GM19372 (cell line): ENCODE results near the gene SOX11.
"Not testable (repeated sequence)": the region's sequence is repeated elsewhere in the genome, so short reads cannot be mapped to it uniquely, and the experiment has no call there.

ENCODE experiments used
- ATAC-seq: cut with Tn5 transposase; IDR thresholded peaks from one replicate; pipeline ENCODE4 v1.9.1; 2021; ENCODE audit warnings: mild to moderate bottlenecking, low read depth, moderate library complexity; ENCODE audit not compliant: unreplicated experiment

Gene SOX11

DNA sequence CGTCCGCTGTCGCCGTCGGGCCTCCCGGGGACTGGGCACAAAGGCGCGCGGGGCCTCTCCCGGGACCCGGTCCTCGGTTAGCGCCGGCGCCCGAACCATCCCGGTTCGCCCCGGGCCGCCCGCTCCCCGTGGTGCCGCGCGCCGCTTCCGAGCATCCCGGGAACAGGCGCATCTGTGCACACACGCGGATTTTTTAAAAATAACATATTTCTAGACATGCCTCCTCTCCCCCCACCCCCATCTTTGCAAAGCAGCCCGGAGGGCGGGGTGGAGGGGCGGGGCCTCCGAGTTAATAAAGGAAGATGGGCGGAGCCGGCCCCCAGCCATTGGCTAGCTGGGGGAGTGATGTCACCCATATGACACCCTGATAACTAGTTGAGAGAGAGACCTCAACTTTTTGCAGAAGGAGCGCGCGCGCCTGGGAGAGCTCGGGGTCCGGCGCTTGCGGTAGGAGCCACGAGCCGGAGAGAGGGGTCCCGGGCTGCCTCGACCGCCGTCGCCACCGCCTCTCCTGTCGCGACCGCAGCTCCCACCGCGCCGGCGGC lies at the start of gene SOX11:
Gene SOX11, plus strand, starts transcription at position 400 of the 545 bp plus-strand sequence. CDS start 338 bp downstream, outside the sequence.
- no peak for ATAC-seq

DNA sequence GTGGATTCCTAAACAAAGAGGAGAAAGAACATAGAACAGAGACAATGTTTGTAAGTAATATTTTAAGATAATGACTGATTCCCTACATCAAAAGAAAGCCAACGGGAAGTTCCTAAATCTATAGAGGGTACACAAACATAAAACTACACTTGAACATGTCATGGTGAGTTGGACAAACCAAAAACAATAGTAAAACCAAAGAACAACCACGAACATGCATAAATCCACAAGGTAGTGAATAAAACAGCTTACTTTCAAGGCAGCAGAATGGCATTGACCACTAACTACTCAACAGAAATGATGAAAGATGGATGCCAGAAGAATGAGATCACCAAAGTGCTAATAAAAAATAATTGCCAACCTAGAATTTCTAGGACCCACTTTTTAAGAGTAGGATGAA lies 39.5 kb upstream of the SOX11 start:
- ATAC-seq: not testable (repeated sequence)

DNA sequence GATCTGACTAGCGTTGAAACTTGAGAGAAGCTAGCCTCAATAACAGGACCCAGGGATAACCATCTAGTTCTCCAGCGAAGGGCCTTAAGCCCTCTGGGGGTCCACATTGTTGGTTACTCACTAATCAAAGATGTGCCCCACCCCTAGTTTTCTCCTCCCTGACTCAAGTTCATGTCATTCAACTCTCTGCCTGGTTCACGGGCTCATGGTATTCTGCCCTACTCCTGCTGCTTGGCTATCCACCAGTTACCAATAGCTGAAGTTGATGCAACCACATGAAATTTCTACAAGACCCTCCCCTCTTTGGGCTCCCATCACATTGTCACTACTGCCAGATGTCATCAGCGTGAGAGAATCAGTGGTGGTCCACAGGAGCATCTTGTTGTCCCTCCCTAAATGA lies 38.4 kb upstream of the SOX11 start:
- ATAC-seq: not testable (repeated sequence)

DNA sequence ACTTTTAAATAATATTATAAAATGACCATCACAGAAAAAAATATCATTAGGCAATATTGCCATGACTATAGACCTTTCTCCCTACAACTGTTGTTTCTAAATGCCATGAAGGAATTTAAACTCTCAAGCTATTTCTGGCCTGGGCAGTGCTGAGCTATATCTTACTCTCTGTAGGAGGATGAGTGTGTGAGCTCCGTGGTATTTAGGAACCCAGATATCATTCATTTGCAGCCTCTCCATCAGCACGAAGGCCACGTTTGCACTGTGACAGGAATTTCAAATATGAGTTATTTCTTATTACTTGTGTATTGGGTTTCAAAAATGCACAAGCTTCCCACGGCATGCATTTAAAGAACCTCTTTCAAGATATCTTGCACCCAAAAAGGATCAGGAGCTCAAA lies 35.0 kb upstream of the SOX11 start:
- ATAC-seq: no peak

DNA sequence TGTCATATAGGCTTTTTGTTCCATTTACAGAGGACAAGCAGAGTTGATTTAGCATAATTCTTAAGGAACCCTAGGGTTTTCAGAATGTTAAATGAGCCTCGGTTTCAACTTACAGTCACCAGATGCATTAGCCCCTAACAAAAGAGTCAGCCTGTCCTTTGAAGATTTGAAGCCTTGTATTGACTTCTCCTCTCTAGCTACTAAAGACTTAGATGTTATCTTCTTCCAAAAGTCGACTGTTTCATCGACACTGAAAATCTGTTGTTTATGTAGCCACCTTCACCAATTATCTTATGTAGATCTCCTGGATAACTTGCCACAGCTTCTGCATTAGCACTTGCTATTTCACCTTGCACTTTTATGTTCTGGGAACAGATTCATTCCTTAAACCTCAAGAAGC lies 31.6 kb upstream of the SOX11 start:
- no peak for ATAC-seq

DNA sequence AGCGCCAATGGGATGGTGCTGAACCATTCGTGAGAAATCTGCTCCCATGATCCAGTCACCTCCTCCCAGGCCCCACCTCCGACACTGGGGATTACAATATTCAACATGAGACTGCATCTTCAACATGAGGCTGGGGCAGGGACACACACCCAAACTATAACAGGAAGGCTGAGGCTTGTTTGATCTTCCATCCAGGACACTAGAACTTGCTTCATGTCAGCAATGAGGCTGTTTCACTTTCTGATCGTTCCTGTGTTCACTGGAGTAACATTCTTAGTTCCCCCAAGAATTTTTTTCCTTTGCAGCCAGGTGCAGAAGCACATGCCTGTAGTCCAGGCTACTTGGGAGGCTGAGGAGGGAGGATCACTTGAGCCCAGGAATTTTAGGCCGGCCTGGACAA lies 30.8 kb upstream of the SOX11 start:
- no peak for ATAC-seq

DNA sequence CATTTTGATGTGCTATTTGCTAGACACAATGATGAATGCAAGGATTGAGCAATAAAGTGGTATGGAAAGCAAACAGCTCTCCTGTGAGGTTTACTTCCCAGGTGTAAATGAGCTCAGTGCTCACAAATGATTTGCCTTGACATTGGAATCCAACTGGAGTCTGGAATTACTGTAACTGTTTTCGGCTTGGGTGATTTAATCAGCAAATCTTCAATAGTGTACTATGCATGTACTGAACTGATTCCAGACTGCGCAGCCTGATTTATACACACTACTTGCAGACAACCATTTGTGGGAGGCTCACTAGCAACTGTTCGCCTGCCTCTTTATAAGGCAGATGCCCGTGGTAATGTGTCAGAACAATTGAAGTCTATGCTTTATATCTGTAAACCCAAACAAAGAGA lies 27.9 kb upstream of the SOX11 start:
- ATAC-seq: no peak

DNA sequence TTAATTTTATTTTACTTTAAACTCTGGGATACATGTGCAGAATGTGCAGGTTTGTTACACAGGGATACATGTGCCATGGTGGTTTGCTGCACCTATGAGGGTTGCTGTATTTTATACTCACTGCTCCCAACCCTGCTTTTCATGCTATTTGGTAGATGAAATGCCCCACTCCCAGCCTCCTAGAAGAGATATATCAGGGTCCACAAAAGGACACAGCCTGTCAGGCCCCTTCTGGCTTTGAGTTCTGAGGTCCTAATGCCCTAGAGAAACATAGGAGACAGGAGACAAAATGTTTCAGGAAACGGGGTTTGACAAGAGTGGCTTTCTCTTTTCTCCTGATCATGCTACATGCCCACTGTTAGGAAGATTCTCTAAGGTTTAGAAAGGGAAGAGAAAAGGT lies 27.1 kb upstream of the SOX11 start:
- no peak for ATAC-seq

DNA sequence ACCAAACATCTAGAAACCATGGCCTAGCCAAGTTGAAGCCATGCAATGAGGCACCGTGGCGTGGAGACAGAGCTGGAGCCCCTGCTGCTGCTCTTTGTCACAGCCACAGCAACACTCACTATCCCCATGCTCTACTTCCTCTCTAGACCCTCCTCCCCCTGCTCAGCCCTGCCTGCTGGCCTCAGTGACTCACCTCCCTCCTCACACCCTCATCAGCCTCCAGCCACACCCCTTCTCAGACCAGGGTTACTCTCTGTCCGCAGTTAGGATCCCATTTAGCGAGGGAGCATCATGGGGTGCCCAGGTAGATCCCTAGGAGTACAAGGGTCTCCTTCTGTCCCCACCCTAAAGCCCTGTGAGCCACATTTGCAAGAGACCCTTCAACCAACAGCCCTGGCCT lies 25.4 kb upstream of the SOX11 start:
- ATAC-seq: no peak

DNA sequence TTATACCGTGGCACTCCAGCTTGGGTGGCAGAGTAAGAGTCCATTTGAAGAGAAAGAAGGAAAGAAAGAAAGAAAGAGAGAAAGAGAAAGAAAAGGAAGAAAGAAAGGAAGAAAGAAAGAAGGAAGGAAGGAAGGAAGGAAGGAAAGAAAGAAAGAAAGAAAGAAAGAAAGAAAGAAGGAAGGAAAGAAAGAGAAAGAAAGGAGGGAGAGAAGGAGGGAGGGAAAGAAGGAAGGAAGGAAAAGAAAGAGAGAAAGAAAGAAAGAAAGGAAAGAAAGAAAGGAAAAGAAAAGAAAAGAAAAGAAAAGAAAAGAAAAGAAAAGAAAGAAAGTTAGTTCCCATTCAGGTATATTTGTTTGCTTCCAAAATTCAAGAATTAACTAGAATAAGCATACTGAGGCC lies 24.5 kb upstream of the SOX11 start:
- not testable (repeated sequence) for ATAC-seq

DNA sequence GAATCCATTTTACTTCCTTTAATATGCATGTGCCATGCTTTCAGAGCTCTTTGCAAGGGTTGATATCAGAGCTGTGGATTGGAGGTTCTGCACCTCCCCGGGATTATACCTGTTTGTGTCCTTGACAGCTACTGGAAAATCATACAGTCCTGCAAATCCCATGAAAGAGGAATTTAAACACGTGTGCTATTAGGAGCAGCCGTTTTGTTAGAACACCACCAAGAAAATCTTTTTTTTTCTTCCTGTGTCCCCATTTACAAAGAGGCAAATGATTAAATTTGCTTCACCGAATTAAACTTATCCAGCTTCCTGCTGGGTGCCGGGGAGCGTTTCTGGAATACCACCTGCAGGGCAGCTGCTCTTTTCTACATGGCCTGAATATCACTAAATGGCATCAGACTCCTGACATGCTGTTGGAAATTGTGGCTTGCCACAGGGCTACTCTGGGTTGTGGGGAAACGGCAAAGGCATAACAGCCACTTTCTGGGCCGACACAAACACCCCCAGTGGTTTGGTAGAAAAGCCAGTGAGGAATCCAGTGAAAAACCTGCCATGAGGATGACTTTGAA lies 23.4 kb upstream of the SOX11 start:
- ATAC-seq: no peak

DNA sequence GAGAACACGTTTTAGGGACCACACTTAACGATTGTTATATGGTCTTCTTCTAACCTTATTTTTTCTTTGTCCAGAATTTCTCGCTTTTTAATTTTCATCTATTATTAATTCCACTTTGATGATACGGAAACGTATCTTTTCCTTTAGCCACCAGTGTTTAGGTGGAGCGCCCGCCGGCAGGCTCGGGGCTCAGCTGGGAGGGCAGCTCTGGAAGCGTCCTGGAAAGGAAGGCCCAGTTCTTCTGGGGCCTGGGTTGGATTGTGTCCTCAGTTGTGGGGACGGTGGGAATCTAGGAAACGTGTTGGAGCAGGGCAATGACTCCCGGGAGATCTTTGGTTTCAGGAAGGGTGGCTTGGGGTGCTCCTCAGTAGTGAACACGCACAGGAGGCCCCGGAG lies 19.4 kb upstream of the SOX11 start:
- no peak for ATAC-seq

DNA sequence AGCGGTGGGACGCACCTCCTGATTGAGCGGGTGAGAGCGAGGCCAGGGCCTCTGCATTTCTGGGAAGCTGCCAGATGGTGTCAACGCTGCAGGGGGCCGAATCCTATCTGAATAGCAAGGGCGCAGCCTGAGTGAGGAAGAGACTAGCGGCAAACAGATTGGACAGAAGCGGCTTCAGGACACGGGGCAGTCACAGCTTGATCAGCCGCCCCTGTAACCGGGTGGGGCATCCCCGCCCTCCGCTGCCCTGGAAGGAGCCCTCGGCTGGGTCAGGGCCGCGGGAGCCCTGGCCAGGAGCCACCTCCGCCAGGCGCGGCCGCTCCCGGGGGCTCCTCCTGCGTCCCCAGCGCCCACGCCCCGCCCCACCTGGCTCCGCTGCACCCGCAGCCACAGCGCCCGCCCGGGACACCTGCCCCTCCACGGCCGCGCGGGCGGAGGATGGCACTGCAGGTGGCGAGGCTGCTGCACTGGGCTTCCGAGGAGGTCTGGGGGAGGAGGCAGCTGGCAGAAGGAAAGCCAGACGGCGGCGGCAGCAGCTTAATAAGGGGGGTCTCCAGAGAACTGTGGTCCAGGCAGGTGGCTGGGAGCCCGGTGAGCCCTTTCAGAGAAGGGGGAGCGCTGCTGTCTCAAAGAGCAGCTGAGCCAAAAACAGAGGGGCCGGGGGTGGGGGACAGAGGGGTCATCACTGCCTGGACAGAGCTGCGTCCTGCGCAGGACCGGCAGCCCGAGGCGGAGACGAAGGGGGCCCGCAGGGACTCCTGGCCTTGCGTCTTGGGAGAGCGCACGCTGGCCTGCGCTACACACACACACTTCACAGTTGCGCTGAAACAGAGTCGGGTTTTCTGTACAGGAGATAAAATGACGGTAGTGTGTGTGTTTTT lies 18.8 kb upstream of the SOX11 start:
- no peak for ATAC-seq

DNA sequence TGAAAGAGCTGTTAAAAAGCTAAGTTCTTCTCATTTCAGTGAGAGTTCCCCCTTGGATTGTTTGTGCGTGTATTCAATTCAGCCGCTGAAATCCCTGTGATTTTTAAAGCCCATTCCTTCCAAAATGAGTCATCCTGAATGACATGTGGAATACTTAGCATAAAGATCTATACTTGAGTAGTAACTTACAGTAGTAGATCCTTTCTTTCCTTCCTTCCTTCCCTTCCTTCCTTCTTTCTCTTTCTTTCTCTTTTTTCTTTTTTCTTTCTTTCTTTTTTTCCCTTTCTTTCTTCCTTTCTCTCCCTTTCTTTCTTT lies 18.2 kb upstream of the SOX11 start:
- ATAC-seq: no peak

DNA sequence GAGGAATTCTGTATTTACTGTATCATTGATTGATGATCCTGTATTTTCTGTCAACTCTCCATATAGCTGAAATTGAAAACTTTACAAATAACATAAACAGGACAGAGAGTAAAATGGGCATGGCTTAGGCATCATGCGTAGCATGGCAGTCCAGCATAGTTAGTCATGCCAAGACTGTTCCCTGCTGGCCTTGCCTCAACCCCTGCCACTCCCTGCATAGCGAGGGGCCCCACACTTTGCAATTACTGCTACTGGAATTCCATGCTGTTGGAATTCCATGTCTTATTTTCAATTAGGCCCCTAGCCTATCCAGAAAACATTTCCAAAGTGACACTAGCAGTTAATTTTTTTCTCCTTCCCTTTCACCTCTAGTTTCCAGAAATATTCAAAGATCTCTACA lies 15.1 kb upstream of the SOX11 start:
- ATAC-seq: no peak

DNA sequence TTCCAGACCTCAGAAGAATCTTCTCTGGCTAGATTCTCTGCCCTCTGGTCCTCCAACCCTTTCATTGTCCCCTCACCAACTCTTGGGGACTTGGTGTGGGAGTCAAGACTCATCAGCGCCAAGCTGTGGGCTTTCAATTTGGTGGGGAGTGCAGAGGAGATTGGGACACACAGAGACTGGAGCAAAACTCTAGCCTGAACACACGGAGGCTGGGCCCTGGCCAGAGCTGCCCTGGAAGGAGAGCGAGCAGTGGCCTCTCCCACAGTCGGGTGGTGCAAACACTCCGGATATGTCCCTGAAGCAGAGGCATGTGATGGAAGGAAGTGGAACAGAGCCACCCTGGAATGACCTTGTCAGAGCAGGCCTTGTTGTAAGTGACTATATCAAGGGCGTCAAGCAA lies 8.7 kb upstream of the SOX11 start:
- no peak for ATAC-seq

DNA sequence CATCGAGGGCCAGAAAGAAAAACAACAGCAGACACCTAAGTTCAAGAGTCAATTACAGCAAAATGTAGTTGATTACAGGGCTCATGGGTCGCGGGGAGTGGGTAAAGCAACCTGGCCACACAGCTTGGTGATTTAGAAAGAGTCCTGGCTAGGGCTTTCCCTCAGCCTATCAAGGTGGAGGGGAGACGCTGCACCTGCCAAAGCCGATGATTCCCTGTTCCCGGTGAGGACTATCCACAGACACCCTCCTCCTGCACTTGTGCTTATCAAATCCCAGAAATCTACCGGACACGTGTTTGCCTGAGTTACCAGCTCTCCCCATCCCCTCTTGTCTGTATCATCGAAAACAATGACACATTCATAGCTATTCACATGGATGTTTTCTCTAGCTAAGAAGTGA lies 7.0 kb upstream of the SOX11 start:
- no peak for ATAC-seq

DNA sequence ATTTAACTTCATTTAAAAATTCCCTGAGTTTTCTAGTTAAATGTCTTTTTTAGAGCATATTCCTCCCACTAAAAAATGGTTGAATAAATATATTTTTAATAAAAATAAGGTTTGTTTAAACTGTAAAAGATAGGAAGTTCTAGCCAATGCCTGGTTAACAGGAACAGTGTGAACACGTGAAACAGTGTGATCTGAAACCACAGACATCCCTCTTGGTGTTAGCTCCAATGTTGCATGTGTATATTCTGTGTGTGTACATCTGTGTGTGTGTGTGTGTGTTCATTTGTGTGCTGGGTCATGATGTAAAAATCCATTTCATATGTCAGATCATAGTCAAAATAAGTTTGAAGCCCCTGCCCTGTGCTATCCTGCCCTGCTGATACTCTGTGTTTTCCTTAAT lies 6.1 kb upstream of the SOX11 start:
- ATAC-seq: no peak

DNA sequence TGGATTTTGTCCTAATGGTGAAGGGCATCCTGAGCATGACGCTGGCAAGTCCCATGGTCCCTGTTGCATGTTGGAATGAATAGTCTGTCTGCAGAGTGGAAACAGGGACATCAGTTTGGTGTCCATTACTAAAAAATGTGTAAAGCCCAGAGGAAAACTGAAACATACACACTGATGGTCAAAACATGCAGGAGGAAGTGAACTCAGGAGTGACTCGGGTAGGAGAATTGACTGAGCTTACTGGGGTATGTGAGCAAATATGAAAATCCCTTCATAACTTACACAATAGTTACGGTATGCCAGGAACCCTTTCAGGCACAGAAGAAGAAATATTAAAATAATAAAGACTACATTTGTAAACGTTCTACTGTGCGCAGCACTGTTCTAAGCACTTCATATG lies 5.6 kb upstream of the SOX11 start:
- no peak for ATAC-seq

DNA sequence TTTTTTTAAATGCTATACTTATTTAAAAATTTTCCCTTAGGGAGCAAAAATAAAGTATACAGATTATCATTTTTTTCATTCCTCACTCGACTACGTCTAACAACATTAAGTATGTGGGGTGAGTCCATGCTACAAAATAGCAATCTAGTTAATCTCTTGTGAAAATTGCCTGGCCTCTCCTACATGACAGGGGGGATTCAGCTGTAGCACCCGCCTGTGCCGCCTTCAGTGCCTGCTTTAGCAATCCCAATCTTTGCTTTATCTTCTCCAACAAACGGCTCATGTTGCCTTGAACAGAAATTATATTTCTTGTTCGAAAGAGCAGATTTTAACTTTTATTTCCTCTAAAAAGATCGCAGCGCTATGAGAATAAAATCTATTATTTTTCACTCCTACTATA lies 2.4 kb upstream of the SOX11 start:
- no peak for ATAC-seq

DNA sequence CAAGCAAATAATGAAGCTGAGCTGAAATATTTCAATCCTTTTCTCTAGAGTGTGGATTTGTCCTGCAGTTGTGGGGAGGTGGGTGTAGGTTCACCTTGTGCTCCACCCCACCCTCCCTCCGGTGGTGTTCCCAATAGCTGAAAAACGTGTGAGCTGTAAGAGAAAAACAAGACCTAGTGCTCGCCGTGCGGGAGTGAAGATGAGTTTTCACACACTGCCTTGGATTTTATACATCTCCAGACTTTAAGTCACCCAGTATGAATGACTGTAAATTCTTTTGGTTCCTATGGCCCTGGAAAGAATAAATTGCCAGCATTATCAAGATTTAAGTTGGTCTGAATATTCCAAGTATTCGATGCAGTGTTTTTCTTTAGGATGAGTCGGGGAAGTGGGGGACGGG lies 1.9 kb upstream of the SOX11 start:
- no peak for ATAC-seq

DNA sequence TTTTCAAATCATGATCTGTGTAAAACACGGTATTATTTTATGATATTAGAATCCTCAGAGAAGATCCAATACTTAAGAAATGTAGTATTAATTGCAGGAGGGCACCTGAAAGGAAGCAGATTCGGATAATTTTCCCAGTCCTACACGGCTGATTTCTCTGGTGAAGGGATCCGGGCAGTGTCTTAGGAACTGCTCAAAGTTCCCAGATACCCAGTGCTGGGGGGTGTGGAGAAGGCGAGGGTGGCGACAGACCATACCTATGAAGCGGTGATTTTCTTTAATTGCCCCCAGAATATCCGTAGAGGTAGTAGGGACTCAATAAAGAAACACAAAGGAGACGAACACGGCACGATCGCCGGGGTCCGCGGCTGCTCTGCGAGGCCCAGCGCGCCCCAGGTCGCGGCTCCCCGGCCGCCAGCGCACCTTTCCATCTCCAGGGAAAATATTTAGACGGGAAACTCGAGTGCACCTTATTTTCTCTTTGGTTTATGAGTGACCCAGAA lies 1.4 kb upstream of the SOX11 start:
- no peak for ATAC-seq
